ENCODE measurements around the gene MUC4. TPM values are rescaled to one million over a fixed set of nuclear protein-coding genes. Genes with fewer than 3 reads are reported as not detected.

MUC4 gene
- total RNA-seq, 1 experiment from 2014 or later = 0.03 TPM

- H3K4me1 ChIP-seq (ENCODE audit: control insufficient read depth, insufficient read depth, low read length) = no peaks in the 10 kb centered on the region
- CTCF ChIA-PET = no interaction called here
- no peak overlapping the region for H3K4me3 ChIP-seq (ENCODE audit: low read depth in 2 of 2, low read length in 2 of 2)
- DNase-seq (ENCODE audit: low read depth, low spot score) (no peak), ATAC-seq (no peak)
- BruUV-seq (replicated peaks) = no TSS peak
- H3K9me3 ChIP-seq (ENCODE audit: control insufficient read depth, insufficient read depth, low read depth, low read length) = no peaks in the 10 kb centered on the region
- intact Hi-C loops (cut with micrococcal nuclease; ENCODE audit: unreplicated experiment) (no loop called here), in situ Hi-C loops (cut with HindIII; ENCODE audit: low pct_unique_long_range_greater_than_20kb, low sequenced_read_pairs) (no loop called here)
- H3K36me3 ChIP-seq (ENCODE audit: control insufficient read depth, insufficient read depth, low read length) = no peaks in the 10 kb centered on the region
- no peak overlapping the region for H3K27ac ChIP-seq (ENCODE audit: low read length)
- TF ChIP-seq REST (IDR thresholded peaks at IDR 0.05; ENCODE audit: insufficient read depth in 1 of 2, low read depth in 2 of 2, low read length in 1 of 2) (no peak), TCF7L2 (IDR thresholded peaks at IDR 0.05; ENCODE audit: low read depth, low read length) (no peak), POLR2AphosphoS5 (IDR thresholded peaks at IDR 0.05; ENCODE audit: low read depth, low read length) (no peak), CTCF (IDR thresholded peaks at IDR 0.05) (no peak), SIN3A (IDR thresholded peaks at IDR 0.05; ENCODE audit: borderline replicate concordance, insufficient read depth, low read depth, low read length) (no peak)
- H3K27me3 ChIP-seq (ENCODE audit: control insufficient read depth, insufficient read depth, low read length) = no peaks in the 10 kb centered on the region; the same call in 1 of the 2 replicates
- POLR2A ChIA-PET = no interaction called here
These were observed 11.6 kb upstream of the MUC4 start for GRCh38 chr3:195823280-195823679.

DNA sequence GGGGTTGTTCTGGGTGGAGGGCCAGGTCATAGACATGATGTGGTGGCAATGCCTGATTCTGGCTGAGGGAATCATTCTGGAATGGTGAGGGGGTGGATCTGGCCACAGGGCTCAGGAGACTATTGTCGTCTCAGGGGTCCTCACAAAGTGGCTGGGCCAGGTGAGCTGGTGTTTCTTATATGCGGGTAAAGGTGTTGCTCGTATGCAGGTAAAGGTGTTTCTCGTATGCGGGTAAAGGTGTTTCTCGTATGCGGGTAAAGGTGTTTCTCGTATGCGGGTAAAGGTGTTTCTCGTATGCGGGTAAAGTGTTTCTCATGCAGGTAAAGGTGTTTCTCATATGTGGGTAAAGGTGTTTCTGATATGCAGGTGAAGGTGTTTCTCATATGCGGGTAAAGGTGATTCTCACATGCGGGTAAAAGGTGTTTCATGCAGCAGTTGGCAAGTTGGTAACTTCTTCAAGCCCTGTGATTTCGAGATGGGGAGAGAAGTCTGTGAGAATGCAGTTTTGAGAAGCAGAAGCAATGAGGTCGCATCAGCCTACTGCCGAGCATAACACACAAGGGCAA, 10.5 kb upstream of the MUC4 start:
- intact Hi-C loops (cut with micrococcal nuclease; ENCODE audit: unreplicated experiment) (no loop called here), in situ Hi-C loops (cut with HindIII; ENCODE audit: low pct_unique_long_range_greater_than_20kb, low sequenced_read_pairs) (no loop called here)
- Histone ChIP-seq H3K27me3 (ENCODE audit: control insufficient read depth, insufficient read depth, low read length) (no peaks in the 10 kb centered on the region; the same call in 1 of the 2 replicates), H3K9me3 (ENCODE audit: control insufficient read depth, insufficient read depth, low read depth, low read length) (no peaks in the 10 kb centered on the region), H3K27ac (ENCODE audit: low read length) (no peak overlapping the region), H3K36me3 (ENCODE audit: control insufficient read depth, insufficient read depth, low read length) (no peaks in the 10 kb centered on the region), H3K4me1 (ENCODE audit: control insufficient read depth, insufficient read depth, low read length) (no peaks in the 10 kb centered on the region; the same call in 1 of the 2 replicates), H3K4me3 (ENCODE audit: low read depth in 2 of 2, low read length in 2 of 2) (no peak overlapping the region)
- POLR2A ChIA-PET = no interaction called here
- TF ChIP-seq REST (IDR thresholded peaks at IDR 0.05; ENCODE audit: insufficient read depth in 1 of 2, low read depth in 2 of 2, low read length in 1 of 2) (no peak), TCF7L2 (IDR thresholded peaks at IDR 0.05; ENCODE audit: low read depth, low read length) (no peak), POLR2AphosphoS5 (IDR thresholded peaks at IDR 0.05; ENCODE audit: low read depth, low read length) (no peak), CTCF (IDR thresholded peaks at IDR 0.05) (no peak)
- DNase-seq (ENCODE audit: low read depth, low spot score) (no peak), ATAC-seq (no peak)
- BruUV-seq (replicated peaks) = no TSS peak
- CTCF ChIA-PET = no interaction called here
